Measurements from ENCODE around the gene SHLD2.
A peak's percentile ranks its signal among the peaks of the same experiment; 100 is the strongest.
"Not testable (repeated sequence)": the region's sequence is repeated elsewhere in the genome, so short reads cannot be mapped to it uniquely, and the experiment has no call there.

SHLD2 gene

DNA sequence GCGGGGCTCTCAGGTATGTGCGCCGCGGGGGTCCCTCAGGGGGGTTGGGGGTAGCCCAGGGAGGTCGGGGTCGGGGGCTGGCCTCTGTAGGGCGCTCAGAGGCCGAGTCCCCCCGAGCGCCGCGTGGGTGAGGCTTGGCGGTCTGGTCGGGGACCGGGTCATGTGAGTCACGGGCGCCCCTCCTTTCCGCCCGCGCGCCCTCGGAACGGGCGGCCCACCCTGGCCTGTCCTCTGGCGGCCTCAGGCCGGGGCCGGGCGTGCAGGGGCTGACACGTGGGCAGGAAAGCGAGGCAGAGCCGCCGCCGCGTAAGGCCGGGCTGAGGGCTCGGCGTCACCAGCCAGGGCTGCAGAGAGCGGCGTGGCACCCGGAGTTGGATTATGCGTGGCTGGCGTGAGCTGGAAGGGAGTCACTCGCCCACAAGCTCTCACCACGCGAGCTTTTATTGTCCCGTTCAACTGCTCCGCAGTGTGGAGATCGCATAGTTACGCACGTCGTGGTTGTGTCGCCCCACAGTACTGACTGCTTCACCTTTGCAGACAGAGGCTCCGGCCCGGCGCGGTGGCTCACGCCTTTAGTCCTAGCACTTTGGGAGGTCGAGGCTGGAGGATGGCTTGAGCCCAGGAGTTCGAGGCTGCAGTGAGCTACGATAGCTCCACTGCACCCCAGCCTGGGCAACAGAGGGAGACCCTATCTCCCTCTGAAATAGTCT is 385 bp downstream of the SHLD2 start:
- Histone ChIP-seq H3K4me1 (ENCODE audit: insufficient read depth, low read length) (peaks cover 9% of the 10 kb centered on the region), H3K9me3 (ENCODE audit: control insufficient read depth, insufficient read depth, low read length) (no peaks in the 10 kb centered on the region), H3K9ac (ENCODE audit: low read depth, low read length) (peak overlapping the region; percentile 85), H3K36me3 (ENCODE audit: insufficient read depth, low read length) (no peaks in the 10 kb centered on the region; the same call in 1 of the 2 replicates)

DNA sequence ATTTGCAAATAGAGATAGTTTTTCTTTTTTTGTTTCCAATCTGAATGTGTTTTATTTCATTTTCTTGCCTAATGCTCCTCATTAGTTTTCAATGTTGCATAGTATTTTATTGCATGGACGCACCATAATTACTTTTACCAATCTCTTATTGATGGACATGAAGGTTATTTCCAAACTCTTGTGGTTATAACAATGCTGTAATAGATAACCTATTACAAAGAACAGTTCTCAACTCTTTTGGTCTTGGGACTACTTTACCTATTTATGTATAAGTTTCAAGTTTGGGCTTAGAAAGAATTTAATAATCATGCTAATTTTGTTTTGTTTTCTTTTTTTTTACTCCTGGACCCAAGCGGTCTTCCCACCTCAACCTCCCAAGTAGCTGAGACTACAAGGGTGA is 7.0 kb downstream of the SHLD2 start:
- peaks cover 4% of the 10 kb centered on the region; the same call in 1 of the 2 replicates for H3K36me3 ChIP-seq (ENCODE audit: insufficient read depth, low read length)
- no peaks in the 10 kb centered on the region for H3K4me1 ChIP-seq (ENCODE audit: insufficient read depth, low read length)
- H3K9me3 ChIP-seq (ENCODE audit: control insufficient read depth, insufficient read depth, low read length): no peaks in the 10 kb centered on the region
- H3K9ac ChIP-seq (ENCODE audit: low read depth, low read length): no peak overlapping the region

DNA sequence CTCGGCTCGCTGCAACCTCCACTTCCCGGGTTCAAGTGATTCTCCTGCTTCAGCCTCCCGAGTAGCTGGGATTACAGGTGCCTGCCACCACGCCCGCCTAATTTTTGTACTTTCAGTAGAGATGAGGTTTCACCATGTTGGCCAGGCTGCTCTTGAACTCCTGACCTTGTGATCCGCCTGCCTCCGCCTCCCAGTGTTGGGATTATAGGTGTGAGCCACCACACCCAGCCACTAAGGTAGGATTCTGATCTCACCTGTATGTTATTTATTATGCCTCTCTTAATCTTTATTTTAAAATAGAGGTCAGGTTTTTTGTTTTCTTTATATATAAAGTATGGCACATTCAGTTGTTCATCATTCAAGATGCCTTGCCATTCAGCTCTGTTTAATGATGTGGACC is 9.7 kb downstream of the SHLD2 start:
- H3K9me3 ChIP-seq (ENCODE audit: control insufficient read depth, insufficient read depth, low read length); H3K9ac ChIP-seq (ENCODE audit: low read depth, low read length); H3K4me1 ChIP-seq (ENCODE audit: insufficient read depth, low read length); H3K36me3 ChIP-seq (ENCODE audit: insufficient read depth, low read length): not testable (repeated sequence)

DNA sequence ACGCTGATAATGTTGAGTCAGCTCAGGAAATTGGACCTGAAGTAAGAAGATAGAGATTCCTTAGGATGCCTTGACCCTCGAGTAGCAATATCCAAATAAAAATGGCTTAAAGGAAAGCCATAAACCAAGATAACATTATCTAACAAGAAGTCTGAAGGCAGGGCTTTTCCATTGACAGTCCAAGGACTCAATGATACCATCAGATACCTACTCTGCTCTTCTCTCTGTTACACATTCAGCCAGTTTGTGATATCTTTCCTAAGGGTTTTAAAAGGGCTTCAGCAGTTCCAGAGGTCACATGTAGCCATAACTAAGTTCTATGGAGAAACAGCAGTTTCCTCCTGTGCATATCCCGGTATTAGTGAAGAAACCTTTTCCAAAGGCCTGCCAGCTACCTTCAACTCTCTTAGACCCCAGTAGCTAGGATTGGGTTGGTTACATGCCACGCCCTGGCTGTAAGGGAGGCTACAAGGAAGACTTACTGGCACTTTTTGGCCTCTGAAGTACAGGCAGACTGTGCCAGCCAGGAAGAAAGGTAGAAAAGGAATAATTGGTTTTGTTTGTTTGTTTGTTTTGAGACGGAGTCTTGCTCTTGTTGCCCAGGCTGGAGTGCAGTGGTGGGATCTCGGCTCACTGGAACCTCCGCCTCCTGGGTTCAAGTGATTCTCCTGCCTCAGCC is 10.6 kb downstream of the SHLD2 start:
- Histone ChIP-seq H3K9me3 (ENCODE audit: control insufficient read depth, insufficient read depth, low read length) (no peaks in the 10 kb centered on the region), H3K36me3 (ENCODE audit: insufficient read depth, low read length) (peaks cover 7% of the 10 kb centered on the region), H3K9ac (ENCODE audit: low read depth, low read length) (no peak overlapping the region)

DNA sequence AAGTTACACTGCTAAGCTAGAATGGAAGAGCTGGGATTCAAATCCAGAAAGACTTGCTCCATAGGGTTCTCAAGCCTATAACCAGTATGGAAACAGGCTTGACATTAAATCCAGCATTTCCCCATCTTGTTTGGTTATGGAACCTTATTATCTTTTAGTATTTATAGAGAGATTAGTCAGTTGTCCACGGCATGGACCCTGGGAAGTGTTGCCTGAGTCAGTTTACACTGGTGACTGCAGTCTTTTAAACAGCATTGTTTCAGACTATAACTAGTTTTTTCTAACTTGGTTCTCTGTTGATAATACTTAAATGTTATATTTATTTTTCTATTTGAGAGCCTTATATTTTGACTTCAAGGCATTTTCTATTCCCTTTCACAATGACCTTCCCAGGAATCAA is 23.1 kb downstream of the SHLD2 start:
- H3K9me3 ChIP-seq (ENCODE audit: control insufficient read depth, insufficient read depth, low read length); H3K9ac ChIP-seq (ENCODE audit: low read depth, low read length); H3K36me3 ChIP-seq (ENCODE audit: insufficient read depth, low read length); H3K4me1 ChIP-seq (ENCODE audit: insufficient read depth, low read length): not testable (repeated sequence)

More for the DNA sequence above, 10.6 kb downstream of the SHLD2 start:
- H3K4me1 ChIP-seq (ENCODE audit: insufficient read depth, low read length): no peaks in the 10 kb centered on the region

DNA sequence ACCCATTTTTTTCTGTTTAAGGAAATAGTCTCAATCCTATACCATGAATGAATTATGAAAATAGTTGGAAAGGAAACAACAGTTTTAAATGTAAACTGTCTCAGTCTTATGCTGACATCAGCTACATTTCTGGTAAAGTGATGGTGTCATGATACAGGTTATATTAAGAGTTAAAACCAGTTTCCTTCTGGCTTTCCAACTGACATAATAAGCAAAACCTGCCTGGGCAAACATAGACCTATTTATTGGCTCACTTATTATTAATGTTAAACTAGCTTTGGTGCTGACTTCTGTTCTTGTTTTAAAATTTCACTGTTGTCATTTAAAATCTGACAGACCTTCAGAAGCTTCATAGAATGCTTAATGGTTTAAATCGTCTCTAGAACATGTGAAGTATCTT is 24.0 kb downstream of the SHLD2 start:
- not testable (repeated sequence) for H3K36me3 ChIP-seq (ENCODE audit: insufficient read depth, low read length); H3K9me3 ChIP-seq (ENCODE audit: control insufficient read depth, insufficient read depth, low read length); H3K4me1 ChIP-seq (ENCODE audit: insufficient read depth, low read length); H3K9ac ChIP-seq (ENCODE audit: low read depth, low read length)

DNA sequence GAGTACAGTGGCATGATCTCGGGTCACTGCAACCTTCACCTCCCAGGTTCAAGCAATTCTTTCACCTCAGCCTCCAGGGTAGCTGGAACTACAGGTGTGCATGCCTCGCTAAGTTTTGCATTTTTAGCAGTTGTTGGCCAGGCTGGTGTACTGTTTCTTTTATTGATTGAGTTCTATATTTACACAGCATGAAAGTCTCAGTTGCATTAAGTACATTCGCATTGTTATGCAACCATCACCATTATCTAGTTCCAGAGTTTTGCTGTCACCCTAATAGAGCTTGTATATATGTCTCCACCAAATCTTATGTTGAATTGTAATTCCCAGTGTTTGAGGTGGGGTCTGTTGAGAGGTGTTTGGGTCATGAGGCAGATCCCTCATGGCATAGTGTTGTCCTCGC is 28.3 kb downstream of the SHLD2 start:
- not testable (repeated sequence) for H3K4me1 ChIP-seq (ENCODE audit: insufficient read depth, low read length); H3K9me3 ChIP-seq (ENCODE audit: control insufficient read depth, insufficient read depth, low read length); H3K36me3 ChIP-seq (ENCODE audit: insufficient read depth, low read length); H3K9ac ChIP-seq (ENCODE audit: low read depth, low read length)

DNA sequence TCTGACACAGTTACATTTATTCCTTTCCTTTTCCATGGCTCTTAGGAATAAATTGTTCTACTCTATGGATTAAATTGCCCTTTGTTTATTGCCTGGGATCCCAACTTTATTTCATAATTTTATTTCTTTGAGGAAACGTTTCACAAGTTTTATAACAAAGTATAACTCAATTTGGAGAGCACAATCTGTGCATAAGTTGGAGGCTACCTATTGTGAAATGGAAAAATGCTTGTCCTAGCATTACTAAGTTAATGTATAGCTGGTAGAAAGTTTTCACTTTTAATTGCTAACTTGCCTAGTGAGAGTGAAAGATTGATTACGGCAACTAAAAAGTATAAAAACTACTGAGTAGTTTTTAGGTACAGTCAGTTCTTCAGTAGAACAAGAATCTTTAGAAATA is 32.0 kb downstream of the SHLD2 start:
- not testable (repeated sequence) for H3K9me3 ChIP-seq (ENCODE audit: control insufficient read depth, insufficient read depth, low read length); H3K36me3 ChIP-seq (ENCODE audit: insufficient read depth, low read length); H3K4me1 ChIP-seq (ENCODE audit: insufficient read depth, low read length); H3K9ac ChIP-seq (ENCODE audit: low read depth, low read length)

DNA sequence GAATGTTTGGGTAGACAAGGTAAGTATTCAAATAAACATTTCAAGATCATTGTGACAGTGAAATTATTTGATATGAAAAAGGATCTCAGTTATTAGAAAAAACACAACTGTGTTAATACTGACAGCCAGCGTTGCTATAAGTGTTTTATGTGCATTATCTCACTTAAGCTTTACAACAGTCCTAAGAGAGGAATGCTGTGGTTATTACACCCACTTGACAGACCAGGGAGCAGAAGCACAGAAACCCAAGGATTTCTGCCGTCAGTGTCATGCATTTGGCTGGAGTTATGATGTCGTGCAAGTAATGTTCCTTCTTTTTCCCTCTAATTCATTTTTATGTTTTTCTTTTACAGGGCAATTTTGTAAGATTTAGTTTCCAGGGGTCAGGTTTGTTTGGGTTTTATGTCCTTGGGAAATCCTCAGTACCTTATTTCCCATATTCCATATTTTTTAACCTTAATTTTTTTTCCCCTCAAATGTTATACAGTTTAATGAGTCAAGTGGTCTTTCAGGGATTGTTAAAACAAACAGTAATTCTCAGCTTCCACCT is 32.7 kb downstream of the SHLD2 start:
- not testable (repeated sequence) for H3K9me3 ChIP-seq (ENCODE audit: control insufficient read depth, insufficient read depth, low read length); H3K36me3 ChIP-seq (ENCODE audit: insufficient read depth, low read length); H3K9ac ChIP-seq (ENCODE audit: low read depth, low read length); H3K4me1 ChIP-seq (ENCODE audit: insufficient read depth, low read length)

DNA sequence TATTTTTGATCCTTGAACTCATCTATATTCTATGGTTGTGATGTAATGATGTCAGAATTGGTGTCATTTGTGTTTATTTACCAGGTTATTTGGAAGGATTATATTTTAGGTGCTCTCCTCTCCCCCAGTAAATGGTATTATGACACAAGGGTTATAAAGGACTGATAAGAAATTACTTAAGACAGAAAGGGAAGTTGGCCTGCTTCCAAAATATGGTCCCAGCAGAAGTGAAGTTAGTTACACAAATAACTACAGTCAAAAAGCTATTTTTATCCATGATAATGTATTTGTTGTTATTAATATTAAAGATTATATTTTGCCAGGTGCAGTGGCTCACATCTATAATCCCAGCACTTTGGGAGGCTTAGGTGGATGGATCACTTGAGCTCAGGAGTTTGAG is 37.2 kb downstream of the SHLD2 start:
- not testable (repeated sequence) for H3K9me3 ChIP-seq (ENCODE audit: control insufficient read depth, insufficient read depth, low read length); H3K4me1 ChIP-seq (ENCODE audit: insufficient read depth, low read length); H3K9ac ChIP-seq (ENCODE audit: low read depth, low read length); H3K36me3 ChIP-seq (ENCODE audit: insufficient read depth, low read length)

DNA sequence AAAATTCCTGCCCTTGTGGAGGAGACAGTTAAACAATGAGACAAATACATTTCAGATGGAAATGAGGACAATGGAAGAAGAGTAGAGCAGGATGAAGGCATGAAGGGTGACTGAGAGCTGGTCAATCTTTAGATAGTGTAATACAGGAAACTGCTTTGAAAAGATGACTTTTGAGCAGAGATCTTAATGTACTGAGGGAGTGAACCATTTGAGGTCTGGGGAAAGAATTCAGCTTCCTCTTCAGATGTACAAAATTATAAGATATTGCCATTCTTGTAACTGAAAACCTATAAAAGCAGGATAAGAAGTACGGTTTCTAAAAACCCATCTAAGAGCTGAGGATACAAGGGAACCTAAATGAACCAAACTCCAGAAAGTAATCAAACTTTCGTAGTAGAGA is 38.9 kb downstream of the SHLD2 start:
- not testable (repeated sequence) for H3K36me3 ChIP-seq (ENCODE audit: insufficient read depth, low read length); H3K4me1 ChIP-seq (ENCODE audit: insufficient read depth, low read length); H3K9ac ChIP-seq (ENCODE audit: low read depth, low read length); H3K9me3 ChIP-seq (ENCODE audit: control insufficient read depth, insufficient read depth, low read length)

DNA sequence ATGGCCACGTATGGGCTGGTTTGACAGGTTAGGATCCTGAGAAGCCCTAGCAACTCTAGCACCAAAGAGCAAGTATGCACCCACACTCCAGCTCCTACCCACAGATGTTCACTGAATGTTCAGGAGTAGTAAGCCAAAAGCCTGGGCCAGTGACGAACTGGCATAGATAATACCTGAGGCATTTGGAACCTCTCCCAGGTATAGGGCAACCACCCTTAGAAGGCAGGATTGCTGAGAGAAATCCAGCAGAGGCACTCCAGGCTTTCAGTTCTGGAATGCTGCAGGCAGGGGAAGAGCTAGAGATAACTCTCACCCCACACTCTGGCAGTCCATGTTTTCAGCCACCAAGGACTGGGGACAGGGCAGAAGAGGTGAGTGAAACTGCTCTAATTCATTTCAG is 39.4 kb downstream of the SHLD2 start:
- not testable (repeated sequence) for H3K9ac ChIP-seq (ENCODE audit: low read depth, low read length); H3K36me3 ChIP-seq (ENCODE audit: insufficient read depth, low read length); H3K4me1 ChIP-seq (ENCODE audit: insufficient read depth, low read length); H3K9me3 ChIP-seq (ENCODE audit: control insufficient read depth, insufficient read depth, low read length)

DNA sequence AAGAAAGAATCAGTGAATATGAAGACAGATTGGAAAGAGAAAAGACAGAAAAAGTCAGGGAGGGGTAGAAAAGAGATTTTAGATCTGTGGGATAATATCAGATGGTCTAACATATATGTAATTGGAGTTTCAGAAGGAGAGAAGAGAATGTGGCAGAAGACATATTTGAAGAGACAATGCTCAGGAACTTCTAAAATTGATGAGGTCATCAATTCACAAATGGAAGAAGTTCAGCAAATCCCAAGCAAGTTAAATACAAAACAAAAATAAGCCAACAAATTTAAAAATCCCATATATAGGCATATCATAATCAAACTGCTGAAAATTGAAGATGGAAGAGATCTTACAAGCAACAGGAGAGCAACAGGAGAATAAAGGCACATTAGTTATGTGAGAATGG is 42.5 kb downstream of the SHLD2 start:
- not testable (repeated sequence) for H3K9me3 ChIP-seq (ENCODE audit: control insufficient read depth, insufficient read depth, low read length); H3K4me1 ChIP-seq (ENCODE audit: insufficient read depth, low read length); H3K9ac ChIP-seq (ENCODE audit: low read depth, low read length); H3K36me3 ChIP-seq (ENCODE audit: insufficient read depth, low read length)

DNA sequence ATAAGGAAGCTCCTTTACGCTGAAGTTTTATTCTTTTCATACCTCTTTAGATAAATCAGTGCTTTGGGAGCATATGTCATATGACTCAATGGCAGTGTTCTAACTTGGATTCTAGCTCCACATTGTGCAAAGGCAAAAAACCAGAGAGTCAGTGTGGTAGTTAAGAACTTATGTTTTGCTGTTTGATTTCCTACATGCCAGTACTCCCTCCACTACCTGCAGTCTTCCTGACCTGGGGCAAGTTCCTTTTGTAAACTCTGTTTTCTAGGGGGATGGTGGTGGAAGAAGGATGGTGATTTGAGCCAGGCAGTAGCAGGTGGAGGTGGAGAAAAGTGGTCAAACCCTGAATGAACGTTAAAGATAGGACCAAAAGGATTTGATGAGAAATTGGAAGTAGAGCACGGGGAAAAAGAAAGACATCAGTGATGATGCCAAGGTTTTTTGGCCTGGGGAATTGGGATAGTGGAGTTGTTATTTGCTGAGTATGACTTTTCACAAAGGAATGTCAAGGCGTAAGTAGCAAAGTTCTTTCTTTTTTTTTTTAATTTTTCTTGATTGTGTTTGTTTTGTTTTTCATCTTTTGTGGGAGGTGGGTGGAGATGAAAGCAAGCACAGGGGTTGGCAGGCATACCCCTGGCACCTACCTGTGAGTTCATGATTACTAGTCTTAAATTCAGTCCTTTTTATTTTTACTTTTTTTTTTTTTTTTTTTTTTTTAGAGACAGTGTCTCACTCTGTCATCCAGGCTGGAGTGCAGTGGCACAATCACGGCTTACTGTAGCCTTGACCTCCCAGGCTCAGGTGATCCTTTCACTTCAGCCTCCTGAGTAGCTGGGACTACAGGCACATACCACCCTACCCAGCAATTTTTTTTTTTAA is 47.5 kb downstream of the SHLD2 start:
- H3K36me3 ChIP-seq (ENCODE audit: insufficient read depth, low read length); H3K9ac ChIP-seq (ENCODE audit: low read depth, low read length); H3K4me1 ChIP-seq (ENCODE audit: insufficient read depth, low read length); H3K9me3 ChIP-seq (ENCODE audit: control insufficient read depth, insufficient read depth, low read length): not testable (repeated sequence)

DNA sequence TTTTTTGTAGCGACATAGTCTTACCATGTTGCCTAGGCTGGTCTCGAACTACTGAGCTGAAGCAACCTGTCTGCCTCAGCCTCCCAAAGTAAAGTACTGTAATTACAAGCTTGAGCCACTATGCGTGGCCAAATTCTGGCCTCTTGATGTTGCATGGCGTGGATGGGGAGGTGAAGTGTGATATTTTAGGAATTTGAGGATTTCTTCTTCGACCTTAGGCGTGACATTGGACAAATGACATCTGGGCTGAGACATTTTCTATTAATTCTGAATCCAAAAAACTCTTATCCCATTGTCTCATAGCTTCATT is 48.1 kb downstream of the SHLD2 start:
- not testable (repeated sequence) for H3K4me1 ChIP-seq (ENCODE audit: insufficient read depth, low read length); H3K36me3 ChIP-seq (ENCODE audit: insufficient read depth, low read length); H3K9me3 ChIP-seq (ENCODE audit: control insufficient read depth, insufficient read depth, low read length); H3K9ac ChIP-seq (ENCODE audit: low read depth, low read length)

Measured in ES-I3 (cell line).